K562 (cell line): ENCODE results near the gene IREB2. TPM values are rescaled to one million over a fixed set of nuclear protein-coding genes. Genes with fewer than 3 reads are reported as not detected.

ENCODE experiments used
- ATAC-seq: fragments of 200-7000 bp; cut with Tn5 transposase; 3 replicates; pipeline ENCODE4 v1.9.1; 2020; ENCODE audit warnings: moderate library complexity
- BruUV-seq: library from RNA; stranded (reverse); fragments of 400-500 nt; replicated peaks from 2 replicates; lab custom pipeline; 2021; lab: Mats Ljungman, UMichigan
- CTCF ChIA-PET: fragments of 300-600 bp; formaldehyde crosslinking; extraction: SDS; loops from one replicate; lab custom pipeline; 2021; ENCODE audit warnings: low intra/inter-chr PET ratio; lab: Yijun Ruan, JAX
- POLR2A ChIA-PET: fragments of 300-600, 350-650 bp; sonication (Branson Sonifier 250); formaldehyde crosslinking; extraction: SDS; loops from one replicate; lab custom pipeline; 2021; ENCODE audit warnings: antibody characterized with exemption, inconsistent platforms; lab: Yijun Ruan, JAX
- DNase-seq, 4 experiments: peaks; one replicate each; pipeline versions ENCODE4 v3.0.0 to v3.0.0-alpha.2; 2011 to 2018; ENCODE audit warnings: low spot score in 3 of 4, mixed read lengths in 3 of 4; ENCODE audit errors: extremely low read depth in 1 of 4
- FAIRE-seq: peaks from 2 replicates; lab custom pipeline; 2011; peaks lifted over from hg19 to GRCh38; lab: Jason Lieb, UNC
- H2AFZ ChIP-seq: 2 replicates; pipeline ENCODE4 v1.6.0; 2011; ENCODE audit warnings: low read depth, low read length, control low read depth, inconsistent platforms
- H3K27ac ChIP-seq: fragments of 200-600 bp; 3 replicates; pipeline ENCODE4 v1.8.0; 2011; ENCODE audit warnings: low read depth, mild to moderate bottlenecking, control low read depth, inconsistent platforms, low read length, moderate library complexity, mixed read lengths; ENCODE audit errors: extremely low read depth
- H3K27me3 ChIP-seq, 2 experiments: fragments of 300-600 bp in 1 of 2; 2 replicates in 1 of 2; 3 replicates in 1 of 2; pipeline versions ENCODE4 v1.6.0 to v1.8.0; 2011; ENCODE audit warnings: inconsistent platforms in 2 of 2, low read length in 2 of 2, mild to moderate bottlenecking in 1 of 2, mixed read lengths in 1 of 2, moderate library complexity in 1 of 2; ENCODE audit not compliant: control insufficient read depth in 2 of 2, insufficient read depth in 2 of 2
- H3K36me3 ChIP-seq: fragments of 300-600 bp; 3 replicates; pipeline ENCODE4 v1.8.0; 2011; ENCODE audit warnings: mild to moderate bottlenecking, low read length, inconsistent platforms; ENCODE audit not compliant: control insufficient read depth, insufficient read depth
- H3K4me1 ChIP-seq, 2 experiments: fragments of 200-600 bp in 1 of 2; replicated peaks in 1 of 2; 2 replicates in 1 of 2; 3 replicates in 1 of 2; pipeline versions ENCODE4 v1.5.1 to v1.8.0; 2011; ENCODE audit warnings: inconsistent platforms in 2 of 2, low read length in 2 of 2, mild to moderate bottlenecking in 1 of 2, mixed read lengths in 1 of 2, moderate library complexity in 1 of 2; ENCODE audit not compliant: control insufficient read depth in 2 of 2, insufficient read depth in 2 of 2
- H3K4me2 ChIP-seq: 2 replicates; pipeline ENCODE4 v1.6.1; 2011; ENCODE audit warnings: low read length, control low read depth, inconsistent platforms, mixed read lengths; ENCODE audit not compliant: insufficient read depth
- H3K4me3 ChIP-seq: fragments of 200-600 bp; sonication (generic), shearing (Covaris generic); 2 replicates; pipeline ENCODE4 v1.5.1; 2016; ENCODE audit warnings: control low read depth, inconsistent platforms
- H3K79me2 ChIP-seq: fragments of 200-600 bp; 3 replicates; pipeline ENCODE4 v1.8.0; 2011; ENCODE audit warnings: low read length, inconsistent platforms; ENCODE audit not compliant: control insufficient read depth, insufficient read depth
- H3K9ac ChIP-seq, 2 experiments: 2 replicates each; pipeline versions ENCODE4 v1.6.0 to v1.6.1; 2011; ENCODE audit warnings: low read depth in 2 of 2, low read length in 2 of 2, control low read depth in 1 of 2, inconsistent platforms in 1 of 2, mild to moderate bottlenecking in 1 of 2, mixed read lengths in 1 of 2; ENCODE audit not compliant: insufficient read depth in 1 of 2
- H3K9me1 ChIP-seq: one replicate; pipeline ENCODE4 v1.6.0; 2011; ENCODE audit warnings: inconsistent platforms, mild to moderate bottlenecking, low read length, moderate library complexity; ENCODE audit not compliant: control insufficient read depth, insufficient read depth
- H3K9me3 ChIP-seq: replicated peaks from 2 replicates; pipeline ENCODE4 v1.5.1; 2011; ENCODE audit warnings: low read depth, low read length, inconsistent platforms; ENCODE audit not compliant: control insufficient read depth, insufficient read depth
- H4K20me1 ChIP-seq: replicated peaks from 2 replicates; pipeline ENCODE4 v1.6.1; 2011; ENCODE audit warnings: low read length, inconsistent platforms, mixed read lengths; ENCODE audit not compliant: control insufficient read depth, insufficient read depth
- DACH1 ChIP-seq: fragments of 450-650 bp; IDR thresholded peaks from 2 replicates; pipeline ENCODE4 v1.6.1; 2018; ENCODE audit not compliant: partially characterized antibody
- EP300 ChIP-seq: IDR thresholded peaks from 2 replicates; pipeline ENCODE4 v1.6.1; 2012; ENCODE audit warnings: low read length, improper control_type of control experiment
- PYGO2 ChIP-seq: fragments of 450-650 bp; IDR thresholded peaks from 2 replicates; pipeline ENCODE4 v1.6.1; 2016; ENCODE audit warnings: mild to moderate bottlenecking, missing genetic modification characterization, moderate library complexity, missing compliant biosample characterization
- RBFOX2 ChIP-seq: fragments of 200-400 bp; formaldehyde crosslinking; IDR thresholded peaks from 2 replicates; pipeline ENCODE4 v1.6.1; 2017; ENCODE audit warnings: low read depth, mild to moderate bottlenecking, low read length, moderate library complexity
- THRAP3 ChIP-seq: fragments of 450-650 bp; IDR thresholded peaks from 2 replicates; pipeline ENCODE4 v1.6.1; 2016; ENCODE audit warnings: mild to moderate bottlenecking, inconsistent platforms, borderline replicate concordance
- TOE1 ChIP-seq, 2 experiments: fragments of 450-650 bp in 1 of 2; sonication (generic) in 1 of 2; formaldehyde crosslinking in 1 of 2; IDR thresholded peaks; 2 replicates each; pipeline versions ENCODE4 v1.7.1 to v1.8.0; 2016 to 2022; ENCODE audit warnings: borderline replicate concordance in 2 of 2, mild to moderate bottlenecking in 2 of 2, antibody characterized with exemption in 1 of 2, inconsistent platforms in 1 of 2, low read depth in 1 of 2, missing genetic modification reagents in 1 of 2, moderate library complexity in 1 of 2
- ZBTB8A ChIP-seq: fragments of 450-650 bp; IDR thresholded peaks from 2 replicates; pipeline ENCODE4 v1.6.1; 2018; ENCODE audit warnings: mild to moderate bottlenecking, moderate library complexity; ENCODE audit not compliant: partially characterized antibody
- ZNF146 ChIP-seq: IDR thresholded peaks from one replicate; pipeline ENCODE4 v1.6.1; 2018; ENCODE audit warnings: missing compliant biosample characterization; ENCODE audit not compliant: unreplicated experiment
- ZNF354B ChIP-seq: fragments of 250-450 bp; sonication (Bioruptor Pico); IDR thresholded peaks from 2 replicates; pipeline ENCODE4 v1.4.0; 2020
- ZNF707 ChIP-seq: fragments of 250-450 bp; sonication (Bioruptor Pico); conservative IDR thresholded peaks from 2 replicates; pipeline ENCODE4 v1.8.0; 2022; ENCODE audit warnings: inconsistent platforms, mild to moderate bottlenecking, moderate library complexity
- ZNF76 ChIP-seq: fragments of 250-450 bp; sonication (Bioruptor Pico); IDR thresholded peaks from 2 replicates; pipeline ENCODE4 v1.4.0; 2020; ENCODE audit warnings: mild to moderate bottlenecking, moderate library complexity, borderline replicate concordance
- WGBS: fragments of 100-300 bp; shearing (Covaris generic); methylation state at CpG from one replicate; pipeline ENCODE4 v1.1.6; 2016; ENCODE audit warnings: low coverage, mixed read lengths; ENCODE audit not compliant: insufficient coverage; ENCODE audit errors: missing lambda C conversion rate; 5-methylcytosine and 5-hydroxymethylcytosine counted together
- in situ Hi-C: fragments of 300-500 bp; cut with MboI; formaldehyde crosslinking; loops from 4 replicates; pipeline ENCODE4 v1.15.0; 2018; ENCODE audit warnings: inconsistent platforms, mixed read lengths
- intact Hi-C: fragments of 100-400 bp; cut with micrococcal nuclease; formaldehyde crosslinking; loops from 2 replicates; pipeline ENCODE4 v1.14.2; 2022
- polyA plus RNA-seq, 8 experiments: library from polyadenylated mRNA; depleted of rRNA in 4 of 8; stranded (reverse) in 5 of 8; unstranded in 3 of 8; fragments of >200 nt; fragmentation: Nextera tagmentation in 2 of 8; fragmentation: Illumina TruSeq in 1 of 8; extraction: Ambion mirVana in 2 of 8; extraction: Trizol in 1 of 8; gene quantifications; 2 replicates each; pipeline versions ENCODE4 v1.2.1 to v1.2.3, GENCODE V29; 2011 to 2014; ENCODE audit warnings: inconsistent platforms in 1 of 8, missing spikeins in 1 of 8
- total RNA-seq, 7 experiments: library from RNA; depleted of rRNA in 6 of 7; stranded (reverse); fragments of >200 nt in 6 of 7; fragmentation: Illumina TruSeq in 2 of 7; extraction: Trizol in 2 of 7; gene quantifications; 2 replicates each; pipeline versions ENCODE4 v1.2.1 to v1.2.3, GENCODE V29; 2011 to 2021; ENCODE audit warnings: low replicate concordance in 1 of 7
- TF ChIP-seq, protein P1 (sequence below): sonication (generic); formaldehyde crosslinking; IDR thresholded peaks from 2 replicates; pipeline ENCODE4 v1.8.1; 2023; ENCODE audit warnings: mild to moderate bottlenecking, missing genetic modification reagents
- TF ChIP-seq, protein P2 (sequence below): sonication (generic); formaldehyde crosslinking; IDR thresholded peaks from 2 replicates; pipeline ENCODE4 v1.8.0; 2022; ENCODE audit warnings: mild to moderate bottlenecking, missing genetic modification reagents

The IREB2 gene
- total and polyA plus RNA-seq, 9 of the 15 experiments (the other 6 are each of a cell fraction or from before 2014, with no cell fraction given) = 16.8 to 61.7 (median 34.0) TPM

GRCh38 chr15:78542647-78543046 is 104.6 kb downstream of the IREB2 start:
- TF ChIP-seq ZNF146 (CRISPR knock-in tag) = no peak
- TF ChIP-seq RBFOX2 = 0 out of 2 replicates have a peak, but pooled peaks have one; percentile 19
- POLR2A ChIA-PET = interaction anchor here (0.7 to 3.1 kb wide), 3 partner anchors 10 to 39 kb away, joined by 3 to 22 read pairs (median 4); no protein-coding TSS in a partner anchor
- no peak overlapping the region for H3K27ac ChIP-seq
- ATAC-seq (no peak), FAIRE-seq (no peak), DNase-seq (no peak)
- no peaks in the 10 kb centered on the region for H3K9me3 ChIP-seq
- in situ Hi-C loops (no loop called here), intact Hi-C loops (loop anchor here (5.0 kb wide), 1 partner anchor 35 kb away; the partner anchor contains the start of gene HYKK)
- CTCF ChIA-PET = no interaction called here
- H2AFZ ChIP-seq = no peak overlapping the region
- H3K4me1 ChIP-seq = peaks cover 3% of the 10 kb centered on the region in 2 experiments; a peak in 2 of 5 replicates
- no peak overlapping the region for H3K4me3 ChIP-seq
- H3K79me2 ChIP-seq = peaks cover 37% of the 10 kb centered on the region
- no peaks in the 10 kb centered on the region for H3K9me1 ChIP-seq
- no peaks in the 10 kb centered on the region for H4K20me1 ChIP-seq
- no peak overlapping the region for H3K4me2 ChIP-seq
- H3K9ac ChIP-seq = no peak overlapping the region
- 98% methylated on average over 3 of the region's 3 CpGs for WGBS
- peaks cover 62% of the 10 kb centered on the region for H3K36me3 ChIP-seq
- BruUV-seq = no TSS peak
- no peaks in the 10 kb centered on the region for H3K27me3 ChIP-seq

DNA sequence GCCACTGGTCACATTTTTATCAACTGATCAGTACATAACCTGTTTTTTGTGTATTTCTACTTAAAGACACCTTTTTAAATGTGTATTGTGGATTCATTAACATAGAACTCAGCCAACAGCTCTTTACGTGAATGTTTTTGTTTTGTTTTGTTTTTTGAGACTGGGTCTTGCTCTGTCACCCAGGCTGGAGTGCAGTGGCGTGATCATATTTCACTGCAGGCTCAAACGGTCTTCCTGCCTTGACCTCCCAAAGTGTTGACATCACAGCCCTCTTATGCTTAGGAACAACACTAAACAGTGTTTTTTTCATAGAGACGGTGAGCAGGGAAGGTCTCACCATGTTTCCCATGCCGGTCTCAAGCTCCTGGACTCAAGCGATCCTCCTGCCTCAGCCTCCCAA is 112.2 kb downstream of the IREB2 start:
- FAIRE-seq (no peak), DNase-seq (no peak), ATAC-seq (peak; percentile 14)
- ChIA-PET CTCF (no interaction called here), POLR2A (interaction anchor here (0.6 to 8.1 kb wide), 5 partner anchors 10 to 127 kb away, joined by 4 to 62 read pairs (median 4); partner anchors contain the start of genes CHRNA5 and PSMA4)
- Histone ChIP-seq H3K27ac (no peak overlapping the region), H3K27me3 (no peaks in the 10 kb centered on the region), H3K4me2 (no peak overlapping the region), H3K36me3 (peaks cover 61% of the 10 kb centered on the region; the same call in 2 of the 3 replicates), H3K4me1 (no peaks in the 10 kb centered on the region), H3K79me2 (no peaks in the 10 kb centered on the region), H3K9ac (no peak overlapping the region), H2AFZ (no peak overlapping the region), H4K20me1 (no peaks in the 10 kb centered on the region), H3K9me3 (no peaks in the 10 kb centered on the region), H3K9me1 (no peaks in the 10 kb centered on the region), H3K4me3 (no peak overlapping the region)
- intact Hi-C loops = no loop called here
- in situ Hi-C loops = no loop called here
- no TSS peak for BruUV-seq
- 78% methylated on average over 6 of the region's 6 CpGs for WGBS
- TF ChIP-seq ZNF354B (CRISPR knock-in tag) (no peak), THRAP3 (no peak), RBFOX2 (no peak), PYGO2 (tag) (no peak), DACH1 (no peak), ZNF707 (no peak), ZNF76 (CRISPR knock-in tag) (no peak), ZBTB8A (no peak), TOE1 (IDR thresholded peaks at IDR 0.05; ENCODE audit: borderline replicate concordance) (no peak), TOE1 (CRISPR knock-in tag; IDR thresholded peaks at IDR 0.05; ENCODE audit: borderline replicate concordance, low read depth) (no peak), EP300 (no peak)
- TF ChIP-seq, protein P1, sequence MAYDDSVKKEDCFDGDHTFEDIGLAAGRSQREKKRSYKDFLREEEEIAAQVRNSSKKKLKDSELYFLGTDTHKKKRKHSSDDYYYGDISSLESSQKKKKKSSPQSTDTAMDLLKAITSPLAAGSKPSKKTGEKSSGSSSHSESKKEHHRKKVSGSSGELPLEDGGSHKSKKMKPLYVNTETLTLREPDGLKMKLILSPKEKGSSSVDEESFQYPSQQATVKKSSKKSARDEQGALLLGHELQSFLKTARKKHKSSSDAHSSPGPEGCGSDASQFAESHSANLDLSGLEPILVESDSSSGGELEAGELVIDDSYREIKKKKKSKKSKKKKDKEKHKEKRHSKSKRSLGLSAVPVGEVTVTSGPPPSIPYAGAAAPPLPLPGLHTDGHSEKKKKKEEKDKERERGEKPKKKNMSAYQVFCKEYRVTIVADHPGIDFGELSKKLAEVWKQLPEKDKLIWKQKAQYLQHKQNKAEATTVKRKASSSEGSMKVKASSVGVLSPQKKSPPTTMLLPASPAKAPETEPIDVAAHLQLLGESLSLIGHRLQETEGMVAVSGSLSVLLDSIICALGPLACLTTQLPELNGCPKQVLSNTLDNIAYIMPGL = no peak
- TF ChIP-seq, protein P2, sequence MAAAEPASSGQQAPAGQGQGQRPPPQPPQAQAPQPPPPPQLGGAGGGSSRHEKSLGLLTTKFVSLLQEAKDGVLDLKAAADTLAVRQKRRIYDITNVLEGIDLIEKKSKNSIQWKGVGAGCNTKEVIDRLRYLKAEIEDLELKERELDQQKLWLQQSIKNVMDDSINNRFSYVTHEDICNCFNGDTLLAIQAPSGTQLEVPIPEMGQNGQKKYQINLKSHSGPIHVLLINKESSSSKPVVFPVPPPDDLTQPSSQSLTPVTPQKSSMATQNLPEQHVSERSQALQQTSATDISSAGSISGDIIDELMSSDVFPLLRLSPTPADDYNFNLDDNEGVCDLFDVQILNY (CRISPR knock-in tag) = no peak
